Breast epithelium (tissue), 4 donors: ENCODE data around the gene KRT10. TPM values are rescaled to one million over a fixed set of nuclear protein-coding genes. Genes with fewer than 3 reads are reported as not detected.

Source experiments
- DNase-seq, 2 donors: peaks; one replicate each; pipeline ENCODE4 v3.0.0-alpha.2; 2019; ENCODE audit warnings: low spot score in 2 of 2
- H3K27ac ChIP-seq, 2 donors: fragments of 200-600 bp; sonication (generic) in 1 of 2; one replicate each; pipeline ENCODE4 v1.5.1; 2016 to 2019; ENCODE audit warnings: mild to moderate bottlenecking in 1 of 2
- H3K27me3 ChIP-seq, 2 donors: fragments of 200-600 bp; sonication (generic) in 1 of 2; one replicate each; pipeline versions ENCODE4 v1.5.1 to v1.6.0; 2017 to 2019; ENCODE audit warnings: control low read depth in 1 of 2, mild to moderate bottlenecking in 1 of 2
- H3K36me3 ChIP-seq: fragments of 200-600 bp; one replicate; pipeline ENCODE4 v1.5.1; 2019
- H3K4me1 ChIP-seq, 2 donors: fragments of 200-600 bp; sonication (generic); one replicate each; pipeline ENCODE4 v1.5.1; 2016 to 2019; ENCODE audit warnings: control low read depth in 1 of 2
- H3K4me3 ChIP-seq, 3 donors: fragments of 200-600 bp; sonication (generic); 1 replicate in 2 of 3; 2 replicates in 1 of 3; pipeline ENCODE4 v1.5.1; 2016 to 2019; ENCODE audit warnings: mild to moderate bottlenecking in 3 of 3, moderate library complexity in 2 of 3
- H3K9me3 ChIP-seq, 2 donors: fragments of 200-600 bp; sonication (generic) in 1 of 2; one replicate each; pipeline ENCODE4 v1.5.1; 2016 to 2019; ENCODE audit warnings: control low read depth in 1 of 2
- CTCF ChIP-seq, 3 donors: fragments of 450-650 bp; IDR thresholded peaks; one replicate each; pipeline ENCODE4 v1.5.1; 2016 to 2017; ENCODE audit warnings: antibody characterized with exemption in 3 of 3, mild to moderate bottlenecking in 3 of 3, moderate library complexity in 3 of 3
- POLR2A ChIP-seq: fragments of 450-650 bp; IDR thresholded peaks from one replicate; pipeline ENCODE4 v1.6.1; 2016; ENCODE audit warnings: antibody characterized with exemption, mild to moderate bottlenecking, moderate library complexity
- POLR2AphosphoS5 ChIP-seq, 3 donors: sonication (generic); formaldehyde crosslinking; IDR thresholded peaks; one replicate each; pipeline ENCODE4 v1.6.1; 2017; ENCODE audit warnings: antibody characterized with exemption in 3 of 3
- intact Hi-C: fragments of 100-400 bp; cut with DNase I; formaldehyde crosslinking; loops from one replicate; pipeline ENCODE4 v1.15.1; 2023; ENCODE audit warnings: low total_unique reads
- total RNA-seq, 3 donors: library from RNA; depleted of rRNA; stranded (reverse); fragments of >200 nt; gene quantifications; one replicate each; pipeline ENCODE4 v1.1.0, GENCODE V29; 2016

KRT10 gene
- total RNA-seq, 3 donors from 2014 or later = 6.2 to 14.7 (median 7.6) TPM

- Histone ChIP-seq H3K9me3 (no peaks in the 10 kb centered on the region), H3K4me3 (no peak overlapping the region), H3K4me1 (no peaks in the 10 kb centered on the region), H3K27ac (no peak overlapping the region), H3K27me3 (no peaks in the 10 kb centered on the region), H3K36me3 (no peaks in the 10 kb centered on the region)
- intact Hi-C loops = no loop called here
- TF ChIP-seq POLR2AphosphoS5 (IDR thresholded peaks at IDR 0.05) (no peak), CTCF (IDR thresholded peaks at IDR 0.05) (no peak), POLR2A (no peak)
- no peak for DNase-seq
Measured at GRCh38 chr17:40852364-40852763, 29.9 kb upstream of the KRT10 start.

- Histone ChIP-seq H3K27ac (peak overlapping the region in 1 of 2 donors; percentile 8), H3K4me3 (no peak overlapping the region), H3K9me3 (no peaks in the 10 kb centered on the region), H3K36me3 (no peaks in the 10 kb centered on the region), H3K4me1 (no peaks in the 10 kb centered on the region), H3K27me3 (no peaks in the 10 kb centered on the region)
- intact Hi-C loops = no loop called here
- no peak for DNase-seq
- TF ChIP-seq POLR2AphosphoS5 (IDR thresholded peaks at IDR 0.05) (no peak), POLR2A (no peak), CTCF (IDR thresholded peaks at IDR 0.05) (no peak)
Measured at GRCh38 chr17:40850293-40850972, 28.0 kb upstream of the KRT10 start.

- Histone ChIP-seq H3K9me3 (no peaks in the 10 kb centered on the region), H3K36me3 (no peaks in the 10 kb centered on the region), H3K4me1 (no peaks in the 10 kb centered on the region), H3K27ac (peak overlapping the region in 1 of 2 donors; percentile 8), H3K27me3 (no peaks in the 10 kb centered on the region), H3K4me3 (no peak overlapping the region)
- intact Hi-C loops = no loop called here
- TF ChIP-seq CTCF (IDR thresholded peaks at IDR 0.05) (no peak), POLR2A (no peak), POLR2AphosphoS5 (IDR thresholded peaks at IDR 0.05) (no peak)
- no peak for DNase-seq
Measured at GRCh38 chr17:40849723-40850122, 27.3 kb upstream of the KRT10 start.

GRCh38 chr17:40848583-40849235 is 26.3 kb upstream of the KRT10 start:
- intact Hi-C loops = no loop called here
- DNase-seq = no peak

More at GRCh38 chr17:40848583-40849235, 26.3 kb upstream of the KRT10 start:
- no peaks in the 10 kb centered on the region for H3K4me1 ChIP-seq
- H3K27ac ChIP-seq = no peak overlapping the region
- TF ChIP-seq CTCF (IDR thresholded peaks at IDR 0.05) = no peak
- no peak for TF ChIP-seq POLR2AphosphoS5 (IDR thresholded peaks at IDR 0.05)
- no peak for TF ChIP-seq POLR2A
- no peaks in the 10 kb centered on the region for H3K36me3 ChIP-seq
- H3K4me3 ChIP-seq = no peak overlapping the region
- H3K9me3 ChIP-seq = no peaks in the 10 kb centered on the region
- no peaks in the 10 kb centered on the region for H3K27me3 ChIP-seq
